Measurements from ENCODE around the gene ZKSCAN8. TPM values are rescaled to one million over a fixed set of nuclear protein-coding genes. Genes with fewer than 3 reads are reported as not detected.

Gene ZKSCAN8
- total RNA-seq, 2 donors from 2014 or later, result 20.2 to 24.6 TPM

- Mint-ChIP-seq H3K36me3 (ENCODE audit: low read depth) (peaks cover 37% of the 10 kb centered on the region), H3K27ac (no peak overlapping the region), H3K4me3 (no peak overlapping the region), H3K4me1 (peaks cover 4% of the 10 kb centered on the region), H3K27me3 (no peaks in the 10 kb centered on the region)
- no peak for ATAC-seq
- no peaks in the 10 kb centered on the region for H3K9me3 ChIP-seq (ENCODE audit: control insufficient read depth, low read length, poor library complexity, severe bottlenecking)
- no peak for DNase-seq
These were observed 11.9 kb downstream of the ZKSCAN8 start for GRCh38 chr6:28153546-28153945.

GRCh38 chr6:28154357-28154756 is 12.7 kb downstream of the ZKSCAN8 start:
- Mint-ChIP-seq H3K27me3 (no peaks in the 10 kb centered on the region), H3K4me1 (peaks cover 2% of the 10 kb centered on the region), H3K27ac (no peak overlapping the region), H3K4me3 (no peak overlapping the region), H3K36me3 (ENCODE audit: low read depth) (peaks cover 33% of the 10 kb centered on the region)
- H3K9me3 ChIP-seq (ENCODE audit: control insufficient read depth, low read length, poor library complexity, severe bottlenecking), result no peaks in the 10 kb centered on the region
- no peak for ATAC-seq
- no peak for DNase-seq

- no peak overlapping the region for H3K4me3 Mint-ChIP-seq
- H3K27me3 Mint-ChIP-seq, result no peaks in the 10 kb centered on the region
- peaks cover 6% of the 10 kb centered on the region for H3K4me1 Mint-ChIP-seq
- DNase-seq (no peak), ATAC-seq (no peak)
- H3K36me3 Mint-ChIP-seq (ENCODE audit: low read depth), result peaks cover 18% of the 10 kb centered on the region
- H3K27ac Mint-ChIP-seq, result no peak overlapping the region
- no peaks in the 10 kb centered on the region for H3K9me3 ChIP-seq (ENCODE audit: control insufficient read depth, low read length, poor library complexity, severe bottlenecking)
These were observed 16.6 kb downstream of the ZKSCAN8 start for GRCh38 chr6:28158318-28158717.

GRCh38 chr6:28159029-28159607 is 17.4 kb downstream of the ZKSCAN8 start:
- H3K4me3 Mint-ChIP-seq, result no peak overlapping the region
- no peaks in the 10 kb centered on the region for H3K27me3 Mint-ChIP-seq
- peaks cover 13% of the 10 kb centered on the region for H3K36me3 Mint-ChIP-seq (ENCODE audit: low read depth)
- DNase-seq (no peak), ATAC-seq (no peak)
- H3K27ac Mint-ChIP-seq, result no peak overlapping the region
- H3K4me1 Mint-ChIP-seq, result peaks cover 6% of the 10 kb centered on the region
- no peaks in the 10 kb centered on the region for H3K9me3 ChIP-seq (ENCODE audit: control insufficient read depth, low read length, poor library complexity, severe bottlenecking)

GRCh38 chr6:28160233-28160632 is 18.6 kb downstream of the ZKSCAN8 start:
- no peak overlapping the region for H3K27ac Mint-ChIP-seq

GRCh38 chr6:28161410-28162079 is 19.9 kb downstream of the ZKSCAN8 start:
- Mint-ChIP-seq H3K4me3 (peak overlapping the region; percentile 62), H3K27ac (peak overlapping the region; percentile 69), H3K27me3 (peaks cover 11% of the 10 kb centered on the region), H3K4me1 (peaks cover 6% of the 10 kb centered on the region), H3K36me3 (ENCODE audit: low read depth) (peaks cover 11% of the 10 kb centered on the region)
- no peaks in the 10 kb centered on the region for H3K9me3 ChIP-seq (ENCODE audit: control insufficient read depth, low read length, poor library complexity, severe bottlenecking)
- ATAC-seq, result peak; percentile 96
- DNase-seq, result peak; percentile 49 to 83 (median 55)

More at GRCh38 chr6:28160233-28160632, 18.6 kb downstream of the ZKSCAN8 start:
- peaks cover 10% of the 10 kb centered on the region for H3K36me3 Mint-ChIP-seq (ENCODE audit: low read depth)
- H3K4me3 Mint-ChIP-seq, result no peak overlapping the region
- peaks cover 3% of the 10 kb centered on the region for H3K27me3 Mint-ChIP-seq
- no peak for ATAC-seq
- no peaks in the 10 kb centered on the region for H3K9me3 ChIP-seq (ENCODE audit: control insufficient read depth, low read length, poor library complexity, severe bottlenecking)
- H3K4me1 Mint-ChIP-seq, result peaks cover 6% of the 10 kb centered on the region
- no peak for DNase-seq

- no peaks in the 10 kb centered on the region for H3K9me3 ChIP-seq (ENCODE audit: control insufficient read depth, low read length, poor library complexity, severe bottlenecking)
- H3K27ac Mint-ChIP-seq, result no peak overlapping the region
- H3K27me3 Mint-ChIP-seq, result peaks cover 20% of the 10 kb centered on the region
- ATAC-seq (no peak), DNase-seq (no peak)
- H3K36me3 Mint-ChIP-seq (ENCODE audit: low read depth), result peaks cover 8% of the 10 kb centered on the region
- H3K4me3 Mint-ChIP-seq, result no peak overlapping the region
- H3K4me1 Mint-ChIP-seq, result peaks cover 6% of the 10 kb centered on the region
These were observed 23.9 kb downstream of the ZKSCAN8 start for GRCh38 chr6:28165563-28165962.

GRCh38 chr6:28167068-28167467 is 25.4 kb downstream of the ZKSCAN8 start:
- no peak for ATAC-seq
- no peak for DNase-seq
- Mint-ChIP-seq H3K4me1 (peaks cover 2% of the 10 kb centered on the region), H3K4me3 (no peak overlapping the region), H3K27me3 (peaks cover 20% of the 10 kb centered on the region), H3K36me3 (ENCODE audit: low read depth) (peaks cover 8% of the 10 kb centered on the region), H3K27ac (no peak overlapping the region)
- H3K9me3 ChIP-seq (ENCODE audit: control insufficient read depth, low read length, poor library complexity, severe bottlenecking), result no peaks in the 10 kb centered on the region

GRCh38 chr6:28167926-28168325 is 26.2 kb downstream of the ZKSCAN8 start:
- H3K9me3 ChIP-seq (ENCODE audit: control insufficient read depth, low read length, poor library complexity, severe bottlenecking), result no peaks in the 10 kb centered on the region
- Mint-ChIP-seq H3K36me3 (ENCODE audit: low read depth) (peaks cover 8% of the 10 kb centered on the region), H3K27me3 (peaks cover 20% of the 10 kb centered on the region), H3K27ac (no peak overlapping the region), H3K4me3 (no peak overlapping the region), H3K4me1 (no peaks in the 10 kb centered on the region)
- DNase-seq (no peak), ATAC-seq (no peak)

GRCh38 chr6:28171271-28171670 is 29.6 kb downstream of the ZKSCAN8 start:
- Mint-ChIP-seq H3K4me3 (no peak overlapping the region), H3K4me1 (no peaks in the 10 kb centered on the region)

GRCh38 chr6:28172006-28172405 is 30.3 kb downstream of the ZKSCAN8 start:
- Mint-ChIP-seq H3K36me3 (ENCODE audit: low read depth) (no peaks in the 10 kb centered on the region), H3K4me1 (no peaks in the 10 kb centered on the region), H3K27me3 (peaks cover 22% of the 10 kb centered on the region), H3K27ac (no peak overlapping the region), H3K4me3 (no peak overlapping the region)
- DNase-seq (no peak), ATAC-seq (no peak)
- peaks cover 3% of the 10 kb centered on the region for H3K9me3 ChIP-seq (ENCODE audit: control insufficient read depth, low read length, poor library complexity, severe bottlenecking)

More at GRCh38 chr6:28171271-28171670, 29.6 kb downstream of the ZKSCAN8 start:
- DNase-seq, result no peak
- H3K27me3 Mint-ChIP-seq, result peaks cover 26% of the 10 kb centered on the region
- ATAC-seq, result no peak
- H3K9me3 ChIP-seq (ENCODE audit: control insufficient read depth, low read length, poor library complexity, severe bottlenecking), result no peaks in the 10 kb centered on the region
- peaks cover 2% of the 10 kb centered on the region for H3K36me3 Mint-ChIP-seq (ENCODE audit: low read depth)
- no peak overlapping the region for H3K27ac Mint-ChIP-seq

- ATAC-seq (no peak), DNase-seq (no peak)
- Mint-ChIP-seq H3K27ac (no peak overlapping the region), H3K27me3 (peaks cover 39% of the 10 kb centered on the region), H3K4me1 (no peaks in the 10 kb centered on the region), H3K4me3 (no peak overlapping the region), H3K36me3 (ENCODE audit: low read depth) (no peaks in the 10 kb centered on the region)
- peaks cover 3% of the 10 kb centered on the region for H3K9me3 ChIP-seq (ENCODE audit: control insufficient read depth, low read length, poor library complexity, severe bottlenecking)
These were observed 34.7 kb downstream of the ZKSCAN8 start for GRCh38 chr6:28176373-28176772.

- peaks cover 2% of the 10 kb centered on the region for H3K9me3 ChIP-seq (ENCODE audit: control insufficient read depth, low read length, poor library complexity, severe bottlenecking)
- H3K4me1 Mint-ChIP-seq, result no peaks in the 10 kb centered on the region
- no peak overlapping the region for H3K27ac Mint-ChIP-seq
- DNase-seq (no peak), ATAC-seq (no peak)
- H3K4me3 Mint-ChIP-seq, result no peak overlapping the region
- no peaks in the 10 kb centered on the region for H3K36me3 Mint-ChIP-seq (ENCODE audit: low read depth)
- H3K27me3 Mint-ChIP-seq, result peaks cover 24% of the 10 kb centered on the region
These were observed 40.6 kb downstream of the ZKSCAN8 start for GRCh38 chr6:28182255-28182654.

Measured in T-helper 17 cell (primary cell).